Measurements from ENCODE around the gene PHGDH. TPM values are rescaled to one million over a fixed set of nuclear protein-coding genes. Genes with fewer than 3 reads are reported as not detected.

PHGDH gene
- polyA plus RNA-seq, 1 experiment = 108 TPM

- POLR2A ChIA-PET = no interaction called here
- CTCF ChIA-PET = interaction anchor here (1.1 kb wide), 1 partner anchor 131 kb away, joined by 3 read pairs; no protein-coding TSS in a partner anchor
- Histone ChIP-seq H3K27me3 (ENCODE audit: control insufficient read depth, insufficient read depth, low read length) (no peaks in the 10 kb centered on the region), H3K4me3 (ENCODE audit: low read depth, low read length) (no peak overlapping the region), H3K27ac (ENCODE audit: low read depth, low read length) (no peak overlapping the region), H3K9me3 (ENCODE audit: control insufficient read depth, insufficient read depth, low read length) (no peaks in the 10 kb centered on the region)
- no peak for TF ChIP-seq CTCF (IDR thresholded peaks at IDR 0.05; ENCODE audit: low read depth, low read length)
- no peak for DNase-seq (ENCODE audit: low read depth, low spot score)
Observed at GRCh38 chr1:119739150-119739549, 27.4 kb downstream of the PHGDH start.

GRCh38 chr1:119740261-119740660, 28.5 kb downstream of the PHGDH start:
- ChIA-PET POLR2A (no interaction called here), CTCF (no interaction called here)
- no peak for DNase-seq (ENCODE audit: low read depth, low spot score)
- no peaks in the 10 kb centered on the region for H3K9me3 ChIP-seq (ENCODE audit: control insufficient read depth, insufficient read depth, low read length)
- no peaks in the 10 kb centered on the region for H3K27me3 ChIP-seq (ENCODE audit: control insufficient read depth, insufficient read depth, low read length)
- no peak overlapping the region for H3K27ac ChIP-seq (ENCODE audit: low read depth, low read length)
- no peak overlapping the region for H3K4me3 ChIP-seq (ENCODE audit: low read depth, low read length)
- TF ChIP-seq CTCF (IDR thresholded peaks at IDR 0.05; ENCODE audit: low read depth, low read length) = no peak

- ChIA-PET POLR2A (no interaction called here), CTCF (interaction anchor here (1.0 to 1.1 kb wide), 2 partner anchors 26 to 68 kb away, joined by 3 read pairs; no protein-coding TSS in a partner anchor)
- Histone ChIP-seq H3K27ac (ENCODE audit: low read depth, low read length) (no peak overlapping the region), H3K9me3 (ENCODE audit: control insufficient read depth, insufficient read depth, low read length) (no peaks in the 10 kb centered on the region), H3K27me3 (ENCODE audit: control insufficient read depth, insufficient read depth, low read length) (no peaks in the 10 kb centered on the region), H3K4me3 (ENCODE audit: low read depth, low read length) (no peak overlapping the region)
- no peak for TF ChIP-seq CTCF (IDR thresholded peaks at IDR 0.05; ENCODE audit: low read depth, low read length)
- DNase-seq (ENCODE audit: low read depth, low spot score) = no peak
Observed at GRCh38 chr1:119740896-119741780, 29.4 kb downstream of the PHGDH start.

GRCh38 chr1:119742202-119742601, 30.5 kb downstream of the PHGDH start:
- Histone ChIP-seq H3K27ac (ENCODE audit: low read depth, low read length) (no peak overlapping the region), H3K27me3 (ENCODE audit: control insufficient read depth, insufficient read depth, low read length) (no peaks in the 10 kb centered on the region), H3K4me3 (ENCODE audit: low read depth, low read length) (no peak overlapping the region), H3K9me3 (ENCODE audit: control insufficient read depth, insufficient read depth, low read length) (no peaks in the 10 kb centered on the region)
- ChIA-PET CTCF (interaction anchor here (1.0 to 3.8 kb wide), 2 partner anchors 27 to 130 kb away, joined by 3 to 12 read pairs; no protein-coding TSS in a partner anchor), POLR2A (no interaction called here)
- DNase-seq (ENCODE audit: low read depth, low spot score) = no peak
- TF ChIP-seq CTCF (IDR thresholded peaks at IDR 0.05; ENCODE audit: low read depth, low read length) = no peak

GRCh38 chr1:119742677-119743076, 30.9 kb downstream of the PHGDH start:
- no peaks in the 10 kb centered on the region for H3K27me3 ChIP-seq (ENCODE audit: control insufficient read depth, insufficient read depth, low read length)
- ChIA-PET POLR2A (no interaction called here), CTCF (interaction anchor here (1.3 to 3.8 kb wide), 4 partner anchors 11 to 131 kb away, joined by 7 to 36 read pairs (median 10); partner anchors contain the start of gene PHGDH)
- no peak for TF ChIP-seq CTCF (IDR thresholded peaks at IDR 0.05; ENCODE audit: low read depth, low read length)
- H3K4me3 ChIP-seq (ENCODE audit: low read depth, low read length) = no peak overlapping the region
- no peaks in the 10 kb centered on the region for H3K9me3 ChIP-seq (ENCODE audit: control insufficient read depth, insufficient read depth, low read length)
- DNase-seq (ENCODE audit: low read depth, low spot score) = no peak
- H3K27ac ChIP-seq (ENCODE audit: low read depth, low read length) = no peak overlapping the region
